ENCODE data around the gene LFNG.

LFNG gene

GRCh38 chr7:2523461-2523936 is 3.9 kb downstream of the LFNG start:
- Histone ChIP-seq H3K4me2 (ENCODE audit: low read length) (peak overlapping the region; percentile 97), H3K4me1 (ENCODE audit: low read length) (peaks cover 70% of the 10 kb centered on the region), H2AFZ (ENCODE audit: low read depth, low read length) (no peak overlapping the region)

DNA sequence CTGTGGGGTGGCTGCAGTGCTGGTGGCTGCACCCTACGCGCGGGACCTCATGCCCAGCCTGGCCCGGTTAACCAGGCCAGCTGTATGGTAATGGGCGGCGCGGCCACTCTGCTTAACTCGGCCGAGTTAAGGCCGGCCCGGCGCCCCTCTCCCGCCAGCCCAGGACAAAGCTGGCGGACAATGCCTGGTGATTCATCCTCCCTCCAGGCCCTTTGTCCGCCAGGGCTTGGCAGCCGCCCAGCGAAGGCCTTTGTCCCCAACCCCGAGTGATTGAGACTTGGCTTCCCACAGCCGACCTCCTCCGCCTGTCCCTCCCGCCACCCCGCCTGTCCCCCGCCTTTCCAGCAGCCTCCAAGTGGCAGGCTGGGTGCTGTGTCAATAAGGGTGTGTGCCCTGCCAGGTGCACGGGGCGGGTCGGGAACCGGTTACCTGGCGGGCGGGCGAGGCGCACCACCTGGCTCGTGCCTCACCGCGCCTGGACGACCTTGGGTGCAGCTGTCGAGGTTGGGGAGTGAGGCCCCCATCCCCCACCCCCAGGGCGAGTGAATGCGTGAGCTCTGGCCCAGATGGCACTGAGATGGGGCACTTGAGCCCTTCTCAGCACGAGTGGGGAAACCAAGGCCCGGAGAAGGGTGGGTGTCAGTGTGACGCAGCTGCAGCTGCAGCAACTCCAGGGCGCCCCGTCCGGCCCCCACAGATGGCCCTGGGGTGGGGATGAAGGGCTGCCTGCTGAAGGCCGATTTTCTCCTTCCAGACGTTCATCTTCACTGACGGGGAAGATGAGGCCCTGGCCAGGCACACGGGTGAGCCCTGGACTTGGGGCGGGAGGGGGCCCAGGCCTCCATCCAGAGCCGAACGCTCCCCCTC is 4.6 kb downstream of the LFNG start:
- Histone ChIP-seq H3K9me3 (ENCODE audit: insufficient read depth, low read length) (no peaks in the 10 kb centered on the region), H2AFZ (ENCODE audit: low read depth, low read length) (no peak overlapping the region), H3K79me2 (ENCODE audit: low read length) (peaks cover 58% of the 10 kb centered on the region), H3K4me1 (ENCODE audit: low read length) (peaks cover 70% of the 10 kb centered on the region), H3K27me3 (ENCODE audit: low read depth, low read length) (no peaks in the 10 kb centered on the region), H3K4me3 (ENCODE audit: low read length) (no peak overlapping the region), H4K20me1 (ENCODE audit: insufficient read depth, low read length) (peaks cover 62% of the 10 kb centered on the region), H3K9ac (ENCODE audit: low read length) (no peak overlapping the region), H3K27ac (ENCODE audit: low read length) (no peak overlapping the region), H3K4me2 (ENCODE audit: low read length) (peak overlapping the region; percentile 97; the same call in 1 of the 2 replicates), H3K36me3 (replicated peaks; ENCODE audit: low read depth, low read length) (peaks cover 38% of the 10 kb centered on the region)
- TF ChIP-seq EZH2phosphoT487 (IDR thresholded peaks at IDR 0.05; ENCODE audit: low read depth), result no peak
- TF ChIP-seq, protein P1, sequence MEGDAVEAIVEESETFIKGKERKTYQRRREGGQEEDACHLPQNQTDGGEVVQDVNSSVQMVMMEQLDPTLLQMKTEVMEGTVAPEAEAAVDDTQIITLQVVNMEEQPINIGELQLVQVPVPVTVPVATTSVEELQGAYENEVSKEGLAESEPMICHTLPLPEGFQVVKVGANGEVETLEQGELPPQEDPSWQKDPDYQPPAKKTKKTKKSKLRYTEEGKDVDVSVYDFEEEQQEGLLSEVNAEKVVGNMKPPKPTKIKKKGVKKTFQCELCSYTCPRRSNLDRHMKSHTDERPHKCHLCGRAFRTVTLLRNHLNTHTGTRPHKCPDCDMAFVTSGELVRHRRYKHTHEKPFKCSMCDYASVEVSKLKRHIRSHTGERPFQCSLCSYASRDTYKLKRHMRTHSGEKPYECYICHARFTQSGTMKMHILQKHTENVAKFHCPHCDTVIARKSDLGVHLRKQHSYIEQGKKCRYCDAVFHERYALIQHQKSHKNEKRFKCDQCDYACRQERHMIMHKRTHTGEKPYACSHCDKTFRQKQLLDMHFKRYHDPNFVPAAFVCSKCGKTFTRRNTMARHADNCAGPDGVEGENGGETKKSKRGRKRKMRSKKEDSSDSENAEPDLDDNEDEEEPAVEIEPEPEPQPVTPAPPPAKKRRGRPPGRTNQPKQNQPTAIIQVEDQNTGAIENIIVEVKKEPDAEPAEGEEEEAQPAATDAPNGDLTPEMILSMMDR (IDR thresholded peaks at IDR 0.05; ENCODE audit: low read depth, low read length), result no peak

More at GRCh38 chr7:2523461-2523936, 3.9 kb downstream of the LFNG start:
- peaks cover 38% of the 10 kb centered on the region for H3K36me3 ChIP-seq (replicated peaks; ENCODE audit: low read depth, low read length)
- TF ChIP-seq EZH2phosphoT487 (IDR thresholded peaks at IDR 0.05; ENCODE audit: low read depth), result no peak
- TF ChIP-seq, protein P1 (IDR thresholded peaks at IDR 0.05; ENCODE audit: low read depth, low read length), result no peak
- peaks cover 62% of the 10 kb centered on the region for H4K20me1 ChIP-seq (ENCODE audit: insufficient read depth, low read length)
- no peaks in the 10 kb centered on the region for H3K9me3 ChIP-seq (ENCODE audit: insufficient read depth, low read length)
- H3K79me2 ChIP-seq (ENCODE audit: low read length), result peaks cover 58% of the 10 kb centered on the region
- no peak overlapping the region for H3K9ac ChIP-seq (ENCODE audit: low read length)
- H3K27me3 ChIP-seq (ENCODE audit: low read depth, low read length), result no peaks in the 10 kb centered on the region
- H3K27ac ChIP-seq (ENCODE audit: low read length), result no peak overlapping the region
- H3K4me3 ChIP-seq (ENCODE audit: low read length), result peak overlapping the region; percentile 100; the same call in 1 of the 2 replicates

DNA sequence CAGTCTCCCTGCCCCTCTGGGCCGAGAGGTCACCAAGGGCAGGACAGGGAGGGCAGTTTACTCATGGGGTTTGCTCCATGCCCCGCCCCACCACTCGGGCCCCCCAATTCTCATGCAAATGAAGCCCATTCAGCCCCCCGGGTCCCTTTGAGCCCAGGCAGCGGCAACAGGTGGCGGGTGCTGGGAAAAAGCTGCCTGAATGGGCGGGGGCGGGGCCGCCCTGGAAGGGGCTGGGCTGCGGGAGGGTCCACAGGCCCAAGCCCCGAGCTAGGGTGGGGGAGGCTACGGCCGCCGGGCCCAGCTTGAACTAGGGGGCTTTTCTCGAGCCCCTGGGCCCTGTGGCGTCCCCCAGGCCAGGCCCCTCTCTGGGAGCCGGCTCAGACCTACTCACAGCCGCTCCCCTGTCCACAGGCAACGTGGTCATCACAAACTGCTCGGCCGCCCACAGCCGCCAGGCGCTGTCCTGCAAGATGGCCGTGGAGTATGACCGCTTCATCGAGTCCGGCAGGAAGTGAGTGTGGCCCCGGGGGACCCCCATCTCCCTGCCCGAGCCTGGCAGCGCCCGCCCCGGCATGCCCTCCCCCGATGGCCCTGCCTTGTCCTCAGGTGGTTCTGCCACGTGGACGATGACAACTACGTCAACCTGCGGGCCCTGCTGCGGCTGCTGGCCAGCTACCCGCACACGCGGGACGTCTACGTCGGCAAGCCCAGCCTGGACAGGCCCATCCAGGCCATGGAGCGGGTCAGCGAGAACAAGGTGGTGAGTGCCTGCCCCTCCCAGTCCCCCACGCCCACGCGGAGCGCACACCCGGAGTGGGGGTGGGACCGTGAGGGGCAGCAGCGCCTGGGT is 5.5 kb downstream of the LFNG start:
- peaks cover 54% of the 10 kb centered on the region for H3K79me2 ChIP-seq (ENCODE audit: low read length)
- H4K20me1 ChIP-seq (ENCODE audit: insufficient read depth, low read length), result peaks cover 62% of the 10 kb centered on the region
- H3K4me3 ChIP-seq (ENCODE audit: low read length), result no peak overlapping the region
- H3K4me1 ChIP-seq (ENCODE audit: low read length), result peaks cover 79% of the 10 kb centered on the region
- no peak overlapping the region for H3K9ac ChIP-seq (ENCODE audit: low read length)
- TF ChIP-seq, protein P1 (IDR thresholded peaks at IDR 0.05; ENCODE audit: low read depth, low read length), result no peak
- TF ChIP-seq EZH2phosphoT487 (IDR thresholded peaks at IDR 0.05; ENCODE audit: low read depth), result no peak
- H3K9me3 ChIP-seq (ENCODE audit: insufficient read depth, low read length), result no peaks in the 10 kb centered on the region
- no peak overlapping the region for H3K27ac ChIP-seq (ENCODE audit: low read length)
- H2AFZ ChIP-seq (ENCODE audit: low read depth, low read length), result no peak overlapping the region
- 0 out of 2 replicates have a peak overlapping the region, but pooled peaks have one; percentile 10 for H3K4me2 ChIP-seq (ENCODE audit: low read length)
- H3K27me3 ChIP-seq (ENCODE audit: low read depth, low read length), result no peaks in the 10 kb centered on the region
- peaks cover 38% of the 10 kb centered on the region for H3K36me3 ChIP-seq (replicated peaks; ENCODE audit: low read depth, low read length)
